OCI-M2 (cell line): ENCODE data around the gene LHFPL2.

Experiments
- DNase-seq: peaks from one replicate; lab custom pipeline; 2025; ENCODE audit not compliant: unreplicated experiment; lab: John Stamatoyannopoulos, UW

The LHFPL2 gene

GRCh38 chr5:78505860-78506259 is 142.7 kb downstream of the LHFPL2 start:
- no peak for DNase-seq

DNA sequence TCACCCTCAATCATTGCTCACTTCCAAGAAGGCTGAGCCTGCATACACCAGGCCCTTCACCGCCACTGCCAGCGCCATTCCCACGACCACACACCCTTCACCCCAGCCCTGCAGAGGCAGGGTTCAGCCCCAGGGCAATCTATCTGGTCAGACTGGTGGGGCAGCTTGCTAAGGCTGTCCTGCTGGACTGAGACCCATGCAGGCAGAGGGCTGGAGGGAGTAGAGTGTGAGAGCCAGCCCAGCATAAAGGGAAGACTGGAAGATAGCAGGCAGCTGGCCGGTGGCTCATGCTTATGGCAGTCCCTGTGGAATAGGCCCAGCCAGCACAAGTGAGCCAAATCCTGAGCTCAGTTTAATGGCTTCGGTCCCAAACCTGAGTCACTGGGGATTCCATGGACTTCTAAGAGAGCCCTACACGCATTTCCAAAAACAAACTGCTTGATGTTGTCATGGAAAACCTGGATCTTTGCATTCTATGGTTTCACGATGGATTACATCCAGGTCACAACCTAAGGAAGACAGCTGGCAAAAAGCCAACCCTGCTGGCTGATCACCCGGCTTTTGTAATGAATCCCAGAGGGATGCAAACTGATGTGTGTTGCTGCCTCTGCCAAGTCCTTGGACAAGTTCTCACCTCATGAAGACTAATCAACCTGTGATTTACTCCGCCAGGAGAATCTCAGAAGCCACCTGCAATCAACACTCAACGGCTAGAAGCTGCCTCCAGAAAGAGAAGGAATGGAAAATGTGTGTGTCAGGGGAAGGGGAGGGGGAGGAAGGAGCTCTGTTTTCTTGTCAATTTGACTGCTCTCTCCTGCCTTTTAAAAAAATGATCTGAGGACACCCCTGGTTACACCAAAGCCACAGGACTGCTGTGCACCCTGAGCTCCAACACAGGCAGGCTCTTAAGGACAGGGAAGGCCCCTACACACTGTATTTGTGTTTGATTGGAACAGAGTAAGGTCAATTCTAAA is 143.6 kb downstream of the LHFPL2 start:
- no peak for DNase-seq

DNA sequence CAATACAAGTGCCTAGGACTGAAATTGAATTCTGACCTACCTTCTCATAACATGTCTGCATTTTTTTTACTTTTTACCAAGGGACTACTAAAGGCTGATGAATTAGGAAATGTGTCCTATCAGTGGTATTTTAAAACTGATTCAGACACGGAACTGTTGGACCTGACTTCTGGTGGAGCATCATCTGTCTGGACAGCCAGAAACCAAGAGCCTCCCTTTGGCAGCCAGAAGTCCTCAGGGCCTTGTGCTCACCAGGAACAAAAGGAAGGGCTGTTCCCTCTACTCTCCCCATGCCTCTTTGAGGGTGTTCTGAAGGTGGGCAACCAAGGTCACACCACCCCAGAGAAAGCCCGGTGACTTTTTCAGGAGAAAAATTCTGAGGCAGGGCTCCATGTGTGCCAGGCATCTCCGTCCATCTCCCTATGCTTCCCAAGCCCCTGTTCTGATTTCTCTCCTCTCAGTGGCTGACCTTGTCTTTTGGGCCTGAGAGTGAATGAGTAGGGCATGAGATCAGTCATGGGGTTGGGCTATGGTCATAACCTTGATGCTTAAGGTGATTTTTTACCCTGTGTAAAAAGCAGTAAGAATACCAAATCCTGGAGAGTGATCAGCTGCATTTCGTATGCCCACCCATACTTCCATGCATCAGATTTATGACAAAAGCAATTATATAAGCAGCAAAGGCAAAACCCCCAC is 144.5 kb downstream of the LHFPL2 start:
- no peak for DNase-seq

- no peak for DNase-seq
Measured at GRCh38 chr5:78501411-78502352, 146.9 kb downstream of the LHFPL2 start.

- no peak for DNase-seq
Measured at GRCh38 chr5:78500871-78501270, 147.7 kb downstream of the LHFPL2 start.

DNA sequence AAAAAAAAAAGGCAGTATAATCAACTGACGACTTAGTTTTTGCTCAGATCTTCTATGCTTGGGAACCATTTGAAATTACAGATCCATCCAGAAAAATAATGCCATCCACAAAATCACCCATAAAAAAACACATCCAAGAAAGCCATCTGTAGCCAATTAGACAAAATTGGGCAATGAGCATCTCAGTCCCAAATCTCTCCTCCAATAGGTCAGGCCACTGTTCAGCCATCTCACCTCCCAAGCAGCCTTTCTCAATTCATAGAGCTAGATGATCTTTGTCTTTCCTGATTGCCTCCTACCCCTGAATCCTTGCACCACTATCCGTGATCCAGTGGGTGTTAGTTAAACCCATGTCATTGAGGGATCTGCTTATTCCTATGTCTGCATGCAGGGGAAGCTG is 148.5 kb downstream of the LHFPL2 start:
- no peak for DNase-seq

- no peak for DNase-seq
Measured at GRCh38 chr5:78499485-78499884, 149.1 kb downstream of the LHFPL2 start.

DNA sequence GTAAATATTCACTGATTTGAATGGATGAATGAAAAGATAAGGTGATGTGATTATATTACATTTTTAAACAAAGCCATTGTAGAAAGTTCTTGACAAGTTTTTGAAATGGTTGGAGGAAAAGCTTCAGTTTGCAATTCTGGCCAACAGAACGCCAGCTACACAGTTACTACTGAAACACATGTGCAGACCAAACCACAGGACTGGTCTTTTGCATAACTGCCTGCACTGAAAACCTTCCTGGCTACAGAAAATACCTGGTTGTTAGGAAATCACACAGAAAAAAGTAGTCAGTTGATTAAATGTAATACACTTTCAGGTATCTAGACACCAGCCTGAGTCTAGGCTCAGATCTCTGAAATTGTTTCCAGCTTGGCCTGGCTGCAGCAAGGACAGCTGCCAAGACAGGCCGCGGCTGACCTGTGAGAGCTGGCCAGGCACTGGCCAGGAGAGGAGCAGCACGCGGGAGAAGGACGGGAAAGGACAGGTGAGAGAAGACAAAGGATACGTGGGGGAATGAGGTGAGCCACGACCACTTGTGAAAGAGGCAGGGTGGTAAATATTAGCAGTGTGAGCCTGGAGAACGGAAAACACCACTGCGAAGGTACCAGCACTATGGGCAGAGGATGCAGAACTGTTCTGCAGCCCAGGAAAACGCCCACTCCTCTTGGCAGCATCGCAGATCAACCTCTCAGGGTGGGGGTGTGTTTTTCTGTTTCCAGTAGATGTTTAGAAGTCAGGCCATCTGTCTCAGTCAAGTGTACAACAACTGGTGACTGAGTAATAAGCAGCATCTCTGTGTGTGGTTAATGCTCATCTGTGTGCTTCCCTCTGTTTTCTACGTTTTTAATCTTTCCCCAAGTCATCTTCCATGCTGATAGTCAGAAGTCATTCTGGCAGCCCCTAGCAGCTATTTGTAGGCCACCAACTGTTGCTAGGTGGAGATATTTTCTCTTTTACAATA is 150.7 kb downstream of the LHFPL2 start:
- DNase-seq = no peak

DNA sequence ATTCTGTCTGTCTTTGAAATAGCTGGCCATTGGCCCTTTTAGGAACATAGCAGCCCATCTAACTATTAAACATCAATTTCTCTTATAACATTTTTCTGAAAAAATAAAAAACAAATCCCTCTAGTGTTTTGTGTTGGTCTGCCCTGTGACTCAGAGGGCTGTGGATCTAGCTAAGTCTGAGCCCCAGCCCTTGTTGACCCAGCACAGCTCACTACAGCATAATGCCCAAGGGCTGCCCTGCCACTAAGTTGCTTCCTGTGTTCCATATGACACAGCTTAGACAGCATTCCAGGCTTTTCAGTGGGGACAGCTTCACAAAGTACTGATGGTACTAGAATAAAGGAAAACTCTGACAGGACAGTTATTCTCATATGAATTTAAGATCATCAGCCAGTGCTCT is 152.2 kb downstream of the LHFPL2 start:
- no peak for DNase-seq

GRCh38 chr5:78495800-78496199 is 152.8 kb downstream of the LHFPL2 start:
- DNase-seq = no peak

GRCh38 chr5:78492650-78493049 is 155.9 kb downstream of the LHFPL2 start:
- DNase-seq = no peak

DNA sequence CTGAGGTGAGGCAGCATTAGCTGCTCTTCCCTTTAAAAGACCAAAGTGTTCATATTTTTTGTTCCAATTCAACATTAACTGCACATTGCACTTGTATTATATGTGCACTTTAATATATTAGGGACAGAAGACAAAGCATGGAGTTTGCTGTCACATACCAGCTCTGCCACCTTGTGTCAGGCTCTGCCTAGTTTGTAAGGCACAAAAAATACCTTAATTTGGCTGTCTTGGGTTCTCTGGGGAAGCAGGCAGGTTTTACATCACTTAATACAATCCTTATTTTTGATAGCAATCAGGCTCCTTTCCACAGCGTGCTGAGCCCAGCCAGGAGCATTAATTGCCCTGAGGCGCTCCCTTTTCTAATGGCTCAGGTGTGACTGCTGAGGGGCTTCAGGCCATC is 156.3 kb downstream of the LHFPL2 start:
- no peak for DNase-seq

- no peak for DNase-seq
Measured at GRCh38 chr5:78490709-78491485, 157.7 kb downstream of the LHFPL2 start.

DNA sequence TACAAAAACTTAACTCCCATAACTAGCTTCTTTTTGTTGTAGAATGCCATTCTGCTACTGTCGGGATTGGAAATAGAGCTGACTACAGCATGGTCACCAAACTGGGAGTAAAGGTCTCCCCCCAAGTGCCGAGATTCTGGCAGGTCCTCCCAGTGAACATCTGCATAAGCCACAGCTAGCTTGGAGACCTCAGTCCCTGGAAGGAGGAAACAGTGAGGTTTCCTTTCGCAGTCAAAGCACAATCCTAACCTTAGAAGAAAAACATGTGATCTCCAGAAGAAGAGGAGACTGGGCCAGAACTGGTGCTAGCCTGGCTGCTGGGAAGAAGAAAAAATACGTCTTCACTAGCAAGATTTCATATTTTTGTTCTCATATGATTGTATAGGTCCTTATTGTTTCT is 160.7 kb downstream of the LHFPL2 start:
- no peak for DNase-seq

- DNase-seq = no peak
Measured at GRCh38 chr5:78486218-78486617, 162.4 kb downstream of the LHFPL2 start.

- peak; percentile 49 for DNase-seq
Measured at GRCh38 chr5:78483809-78484521, 164.6 kb downstream of the LHFPL2 start.

DNA sequence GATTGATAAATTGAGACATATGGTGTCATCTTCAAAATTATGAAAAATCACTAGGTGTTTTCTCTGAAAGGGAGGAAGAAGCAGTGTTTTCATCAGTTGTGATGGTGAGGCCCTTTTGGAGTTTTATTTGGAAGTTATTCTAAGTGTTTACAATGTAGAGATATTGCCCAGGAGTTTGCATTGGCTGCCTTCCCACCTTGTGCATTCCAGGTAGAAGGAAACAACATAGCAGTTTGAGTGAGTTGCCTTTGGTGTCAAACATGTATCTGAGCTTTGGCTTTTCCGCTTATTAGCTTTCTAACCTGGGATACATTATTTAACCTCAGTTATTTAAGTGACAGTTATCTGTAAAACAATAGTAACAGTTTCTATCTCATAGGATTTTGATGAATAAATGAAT is 165.6 kb downstream of the LHFPL2 start:
- DNase-seq = no peak

- no peak for DNase-seq
Measured at GRCh38 chr5:78476795-78477194, 171.8 kb downstream of the LHFPL2 start.

GRCh38 chr5:78475370-78475769 is 173.2 kb downstream of the LHFPL2 start:
- no peak for DNase-seq
